Spleen (tissue), 11 donors: ENCODE data around the gene HOXA2. TPM values are rescaled to one million over a fixed set of nuclear protein-coding genes. Genes with fewer than 3 reads are reported as not detected.

Source experiments
- DNase-seq: peaks from one replicate; pipeline ENCODE4 v3.0.0-alpha.2; 2020
- H3K27ac ChIP-seq, 8 donors: fragments of 200-600 bp; sonication (generic) in 7 of 8; 1 replicate in 4 of 8; 2 replicates in 4 of 8; pipeline versions ENCODE4 v1.5.0 to v1.8.0; 2016 to 2021; ENCODE audit warnings: inconsistent platforms in 4 of 8, mild to moderate bottlenecking in 4 of 8, moderate library complexity in 1 of 8
- H3K27me3 ChIP-seq, 7 donors: fragments of 200-600 bp; sonication (generic) in 6 of 7; replicated peaks in 1 of 7; 1 replicate in 4 of 7; 2 replicates in 3 of 7; pipeline versions ENCODE4 v1.5.0 to v1.8.0; 2016 to 2021; ENCODE audit warnings: inconsistent platforms in 3 of 7, mild to moderate bottlenecking in 1 of 7
- H3K36me3 ChIP-seq, 6 donors: fragments of 200-600 bp; sonication (generic) in 5 of 6; 1 replicate in 4 of 6; 2 replicates in 2 of 6; pipeline versions ENCODE4 v1.5.0 to v1.8.0; 2016 to 2021; ENCODE audit warnings: inconsistent platforms in 2 of 6
- H3K4me1 ChIP-seq, 6 donors: fragments of 200-600 bp; sonication (generic) in 5 of 6; 1 replicate in 3 of 6; 2 replicates in 3 of 6; pipeline versions ENCODE4 v1.5.0 to v1.8.0; 2016 to 2021; ENCODE audit warnings: inconsistent platforms in 3 of 6
- H3K4me3 ChIP-seq, 8 donors: fragments of 200-600 bp; sonication (generic) in 7 of 8; 1 replicate in 4 of 8; 2 replicates in 4 of 8; pipeline versions ENCODE4 v1.5.0 to v1.8.0; 2016 to 2021; ENCODE audit warnings: inconsistent platforms in 4 of 8, mild to moderate bottlenecking in 4 of 8, moderate library complexity in 2 of 8
- H3K9me3 ChIP-seq, 8 donors: fragments of 200-600 bp; sonication (generic) in 7 of 8; 1 replicate in 4 of 8; 2 replicates in 4 of 8; pipeline versions ENCODE4 v1.5.0 to v1.8.0; 2016 to 2021; ENCODE audit warnings: inconsistent platforms in 4 of 8
- CTCF ChIP-seq, 11 experiments: fragments of 200-600 bp in 7 of 11; fragments of 450-650 bp in 4 of 11; sonication (generic) in 4 of 11; IDR thresholded peaks in 8 of 11; conservative IDR thresholded peaks in 3 of 11; 1 replicate in 7 of 11; 2 replicates in 4 of 11; pipeline versions ENCODE4 v1.4.0 to v1.8.0; 2016 to 2021; ENCODE audit warnings: antibody characterized with exemption in 11 of 11, inconsistent platforms in 4 of 11, mild to moderate bottlenecking in 1 of 11
- POLR2A ChIP-seq, 3 donors: fragments of 450-650 bp; IDR thresholded peaks; one replicate each; pipeline ENCODE4 v1.5.1; 2017; ENCODE audit warnings: antibody characterized with exemption in 3 of 3, mild to moderate bottlenecking in 1 of 3
- POLR2AphosphoS5 ChIP-seq, 3 donors: sonication (generic); formaldehyde crosslinking; IDR thresholded peaks; one replicate each; pipeline ENCODE4 v1.5.1; 2017; ENCODE audit warnings: antibody characterized with exemption in 3 of 3
- WGBS, 5 donors: extraction: QIAGEN DNeasy Blood & Tissue Kit in 3 of 5; methylation state at CpG; one replicate each; pipeline versions ENCODE4 v1.1.5 to v1.1.7; 2013 to 2018; 5-methylcytosine and 5-hydroxymethylcytosine counted together
- intact Hi-C: fragments of 100-400 bp; cut with DNase I; formaldehyde crosslinking; loops from one replicate; pipeline ENCODE4 v1.15.0; 2023; ENCODE audit warnings: low total_unique reads
- polyA plus RNA-seq, 3 donors: library from polyadenylated mRNA; stranded (reverse); fragments of 200-250 nt; gene quantifications; one replicate each; pipeline ENCODE4 v1.2.1, GENCODE V29; 2013
- total RNA-seq, 7 donors: library from RNA; depleted of rRNA in 3 of 7; stranded (reverse); fragments of >200 nt in 3 of 7; fragmentation: NEBNext Ultra II Directional in 4 of 7; extraction: Animal tissue kit (Norgen Biotek cat#: 25700) in 4 of 7; gene quantifications; one replicate each; pipeline versions ENCODE4 v1.1.0 to v1.2.1, GENCODE V29; 2016 to 2021
- donor health status: healthy with polysubstance abuse.
- donor health status: DM: no; HTN: no; CAD: no; lungs with moderate emphysema.
- donor health status: DM: no; HTN: no; CAD: no.
- donor health status: Bipolar disorder and iron deficiency.
- donor health status: healthy.
- donor health status: DM: no; HTN: no; CAD: no.
- donor health status: DM: yes; HTN: yes; CAD: no.

HOXA2 gene
- total and polyA plus RNA-seq, 10 donors: 0.41 to 2.8 (median 0.90) TPM

GRCh38 chr7:27091941-27092818 lies 10.3 kb downstream of the HOXA2 start:
- TF ChIP-seq CTCF (IDR thresholded peaks at IDR 0.05 in 8 of 11, conservative IDR thresholded peaks at IDR 0.05 in 3 of 11) (no peak), POLR2AphosphoS5 (IDR thresholded peaks at IDR 0.05) (no peak), POLR2A (IDR thresholded peaks at IDR 0.05) (no peak)
- peaks cover 0 to 100% (median 31%) of the 10 kb centered on the region in 7 donors for H3K27me3 ChIP-seq
- 29 to 36% (median 32%) methylated on average over 9 of the region's 9 CpGs for WGBS, 5 donors
- intact Hi-C loops: loop anchor here (10.0 kb wide), 1 partner anchor 237 kb away; no protein-coding TSS in a partner anchor
- no peak for DNase-seq
- H3K27ac ChIP-seq: no peak overlapping the region
- no peak overlapping the region for H3K4me3 ChIP-seq
- H3K4me1 ChIP-seq: peaks cover 3 to 44% (median 24%) of the 10 kb centered on the region in 6 donors
- H3K36me3 ChIP-seq: no peaks in the 10 kb centered on the region
- no peaks in the 10 kb centered on the region for H3K9me3 ChIP-seq

- TF ChIP-seq POLR2A (IDR thresholded peaks at IDR 0.05) (no peak), CTCF (IDR thresholded peaks at IDR 0.05 in 8 of 11, conservative IDR thresholded peaks at IDR 0.05 in 3 of 11) (no peak), POLR2AphosphoS5 (IDR thresholded peaks at IDR 0.05) (no peak)
- Histone ChIP-seq H3K27ac (no peak overlapping the region), H3K36me3 (no peaks in the 10 kb centered on the region), H3K9me3 (no peaks in the 10 kb centered on the region), H3K4me1 (peaks cover 3 to 37% (median 21%) of the 10 kb centered on the region in 6 donors), H3K27me3 (peaks cover 0 to 100% (median 31%) of the 10 kb centered on the region in 7 donors), H3K4me3 (no peak overlapping the region)
- intact Hi-C loops: loop anchor here (10.0 kb wide), 1 partner anchor 236 kb away; no protein-coding TSS in a partner anchor
- DNase-seq: no peak
- WGBS, 5 donors: 38 to 53% (median 50%) methylated on average over 3 of the region's 3 CpGs
Measured at GRCh38 chr7:27091105-27091504, 11.4 kb downstream of the HOXA2 start.

DNA sequence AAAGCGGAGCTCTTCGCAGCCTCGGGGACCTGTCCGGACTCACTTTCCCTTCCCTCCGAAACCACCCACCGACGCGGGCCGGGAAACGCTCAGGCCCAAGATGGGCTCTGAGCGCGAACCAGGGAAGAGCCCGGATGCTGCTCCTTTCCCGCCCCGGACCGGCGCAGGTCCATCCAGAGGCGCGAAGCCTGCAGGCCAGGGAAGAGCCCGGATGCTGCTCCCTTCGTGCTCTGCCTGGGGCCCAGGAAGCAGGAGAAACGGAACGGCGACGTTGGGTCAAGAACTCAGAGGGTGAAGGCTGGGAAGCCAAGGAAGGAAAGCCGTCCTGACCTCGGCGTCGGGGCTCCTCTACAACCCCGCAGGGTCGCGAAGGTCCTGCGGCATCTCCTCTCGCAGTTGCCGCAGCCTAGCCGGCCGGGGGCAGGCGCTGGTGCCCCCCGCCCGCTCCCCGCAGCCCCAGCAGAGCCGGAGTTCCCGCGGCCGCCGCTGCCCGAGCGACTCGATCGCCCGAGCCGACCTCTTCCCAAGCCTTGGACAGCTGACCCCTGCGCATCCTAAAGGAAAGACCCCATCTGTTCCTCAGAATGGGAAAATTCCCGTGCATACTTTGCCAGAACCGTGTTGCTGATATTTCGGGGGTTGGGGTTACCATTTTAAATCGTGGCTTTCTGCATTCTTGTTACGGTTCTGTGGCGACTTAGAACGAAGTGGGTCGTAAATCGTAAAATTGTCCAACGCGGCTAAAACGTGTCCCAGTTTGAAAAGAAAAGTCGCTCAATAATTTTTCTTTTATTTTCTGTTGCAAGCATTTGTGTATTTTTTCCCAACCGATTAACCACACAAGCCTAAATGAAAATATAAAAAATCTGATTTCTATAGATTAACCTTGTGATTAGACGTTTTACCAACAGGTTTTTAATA lies 14.2 kb downstream of the HOXA2 start:
- Histone ChIP-seq H3K4me1 (peaks cover 0 to 20% (median 6%) of the 10 kb centered on the region in 6 donors), H3K27me3 (peaks cover 0 to 82% (median 31%) of the 10 kb centered on the region in 7 donors), H3K27ac (no peak overlapping the region), H3K9me3 (no peaks in the 10 kb centered on the region), H3K4me3 (peak overlapping the region in 3 of 8 donors; percentile 10 to 50 (median 19)), H3K36me3 (no peaks in the 10 kb centered on the region)
- WGBS, 5 donors: 17 to 36% (median 19%) methylated on average over 36 to 68 of the region's 68 CpGs
- peak; percentile 70 for DNase-seq
- intact Hi-C loops: no loop called here
- TF ChIP-seq CTCF (IDR thresholded peaks at IDR 0.05 in 8 of 11, conservative IDR thresholded peaks at IDR 0.05 in 3 of 11): no peak
- peak in 1 of 3 donors; percentile 9 for TF ChIP-seq POLR2AphosphoS5 (IDR thresholded peaks at IDR 0.05)
- TF ChIP-seq POLR2A (IDR thresholded peaks at IDR 0.05): no peak
